Measurements from ENCODE around the gene BNIPL.

BNIPL gene

DNA sequence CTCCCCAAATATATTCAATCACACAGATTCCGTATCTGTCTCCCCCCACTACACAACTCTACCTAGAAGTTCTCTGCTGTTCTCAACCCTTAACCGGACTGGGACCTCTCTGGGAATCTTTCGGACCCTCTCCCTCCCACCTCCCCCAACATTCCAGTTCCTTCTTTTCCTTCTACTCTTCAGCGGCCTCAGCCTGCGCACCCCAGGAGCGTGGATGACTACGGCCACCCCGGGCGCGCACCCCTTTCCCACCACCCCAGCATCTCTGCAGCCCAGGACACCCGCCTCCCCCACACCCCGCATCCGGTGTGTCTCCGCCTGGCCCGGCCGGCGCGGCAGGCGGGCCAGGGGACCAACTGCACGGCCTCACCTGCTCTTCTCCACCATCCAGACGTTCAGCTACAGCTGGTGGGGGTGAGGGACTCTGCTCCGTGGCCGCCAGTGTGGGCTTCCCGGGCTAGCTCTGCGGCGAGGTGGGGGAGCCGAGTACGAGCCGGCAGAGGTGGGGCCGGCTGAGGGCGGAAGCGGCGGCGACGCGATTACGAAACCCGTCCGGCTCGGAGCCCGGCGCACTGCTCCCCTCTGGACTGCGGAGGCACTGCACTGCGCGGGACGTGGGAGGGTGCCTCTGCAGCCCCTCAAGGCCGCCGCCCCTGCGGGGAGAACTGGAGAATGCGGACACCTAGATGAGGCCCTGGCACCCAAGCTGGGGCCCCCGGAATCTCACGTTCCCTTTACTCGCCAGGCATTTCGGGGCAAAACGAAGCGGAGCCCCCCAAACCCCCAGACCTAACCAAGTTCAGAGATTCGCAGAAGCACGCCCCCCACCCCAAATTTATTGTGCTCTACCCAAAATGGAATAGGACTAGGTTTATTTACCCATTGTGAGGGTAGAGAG is 23.0 kb downstream of the BNIPL start, which contains the start of gene CDC42SE1:
Gene CDC42SE1 (minus strand): TSS at position 514 of the 898 bp plus-strand sequence. CDS start 3,892 bp downstream, outside the sequence.
- peak; percentile 84 for DNase-seq

DNA sequence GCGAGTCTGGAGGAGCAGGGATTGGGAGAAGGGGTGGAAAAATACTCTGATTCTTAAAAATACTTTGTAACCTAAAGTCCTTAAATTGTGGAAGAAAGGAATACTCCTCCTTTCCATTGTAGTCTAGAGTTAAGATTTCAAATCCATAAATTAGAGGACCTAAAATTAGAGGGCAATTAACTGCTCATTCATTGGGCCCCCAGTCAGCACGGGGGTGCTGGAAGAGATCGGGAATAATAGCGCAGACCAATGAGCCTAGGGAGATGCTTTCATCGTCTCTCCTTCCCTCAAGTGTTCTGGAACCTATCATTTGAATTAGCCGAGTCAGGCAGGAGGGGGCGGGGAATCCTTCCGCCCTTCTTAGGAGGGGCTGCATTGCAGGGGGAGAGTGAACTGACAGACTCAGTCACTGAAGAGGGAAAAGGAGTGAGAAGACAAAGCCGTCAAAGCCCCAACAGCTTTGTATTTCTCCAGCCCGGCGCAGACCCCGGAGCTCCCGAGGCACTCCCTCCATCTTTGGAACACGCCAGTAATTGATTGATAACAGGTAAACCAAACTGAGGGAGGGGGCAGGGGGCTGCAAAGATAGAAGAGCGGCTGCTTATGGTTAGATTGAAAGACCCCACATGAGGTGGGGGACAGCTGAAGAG is 23.7 kb downstream of the BNIPL start, which contains the start of gene MLLT11:
Gene MLLT11 (plus strand): TSS at position 391 of the 650 bp plus-strand sequence. CDS start 6,828 bp downstream, outside the sequence.
- no peak for DNase-seq

DNA sequence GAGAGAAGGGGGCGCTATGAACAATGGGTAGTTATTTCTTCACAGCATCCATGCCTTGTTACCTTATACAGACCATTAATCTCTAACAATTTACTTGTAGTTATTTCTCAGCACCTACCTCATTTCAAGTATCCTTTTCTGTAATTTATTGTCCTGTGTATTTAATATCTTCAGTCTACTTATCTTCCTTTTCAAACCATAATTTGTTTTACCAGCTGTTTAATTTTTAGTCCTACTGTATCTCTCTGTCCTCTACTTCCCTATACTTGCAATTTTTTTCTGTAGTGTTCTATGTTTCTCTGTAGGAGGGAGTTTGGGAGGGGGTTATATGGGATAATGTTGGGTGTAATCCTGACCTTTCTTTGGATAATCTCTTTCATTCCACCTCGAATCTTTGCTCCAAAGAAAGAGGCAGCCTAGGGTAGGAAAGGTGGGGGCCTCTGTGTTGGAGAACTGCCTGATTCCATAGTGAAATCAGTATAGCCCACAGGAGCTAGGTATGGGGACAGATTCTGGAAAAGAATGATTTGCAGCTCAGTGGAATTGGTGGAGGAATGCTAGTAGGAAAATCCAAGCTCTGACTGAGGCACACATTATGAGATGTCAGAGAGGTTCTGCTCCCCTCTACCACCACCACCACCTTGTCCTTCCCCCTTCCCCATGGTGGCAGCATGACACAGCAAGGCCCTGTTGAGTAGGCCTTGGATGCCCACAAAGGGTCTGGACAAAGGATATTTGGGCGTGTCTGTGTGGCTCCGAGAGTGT is 24.5 kb downstream of the BNIPL start:
- DNase-seq, result no peak

DNA sequence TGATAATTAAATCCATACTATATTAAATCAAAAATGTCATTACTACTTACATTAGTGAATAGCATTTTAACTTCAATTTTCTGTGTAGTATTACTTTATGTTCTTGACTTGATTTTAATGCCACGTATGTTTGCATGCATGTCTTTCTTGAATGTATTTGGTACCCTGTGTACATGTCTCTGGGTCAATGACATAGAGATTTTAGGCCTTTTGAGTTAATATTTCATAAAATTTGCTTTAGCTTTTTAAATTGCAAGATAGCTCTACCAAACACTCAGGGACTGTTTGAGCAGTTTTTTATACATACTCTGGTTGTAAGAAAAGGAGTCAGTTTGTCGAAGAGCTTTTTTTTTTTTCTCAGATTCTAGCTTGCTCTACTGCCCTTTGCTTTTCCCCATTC is 25.3 kb downstream of the BNIPL start:
- no peak for DNase-seq

DNA sequence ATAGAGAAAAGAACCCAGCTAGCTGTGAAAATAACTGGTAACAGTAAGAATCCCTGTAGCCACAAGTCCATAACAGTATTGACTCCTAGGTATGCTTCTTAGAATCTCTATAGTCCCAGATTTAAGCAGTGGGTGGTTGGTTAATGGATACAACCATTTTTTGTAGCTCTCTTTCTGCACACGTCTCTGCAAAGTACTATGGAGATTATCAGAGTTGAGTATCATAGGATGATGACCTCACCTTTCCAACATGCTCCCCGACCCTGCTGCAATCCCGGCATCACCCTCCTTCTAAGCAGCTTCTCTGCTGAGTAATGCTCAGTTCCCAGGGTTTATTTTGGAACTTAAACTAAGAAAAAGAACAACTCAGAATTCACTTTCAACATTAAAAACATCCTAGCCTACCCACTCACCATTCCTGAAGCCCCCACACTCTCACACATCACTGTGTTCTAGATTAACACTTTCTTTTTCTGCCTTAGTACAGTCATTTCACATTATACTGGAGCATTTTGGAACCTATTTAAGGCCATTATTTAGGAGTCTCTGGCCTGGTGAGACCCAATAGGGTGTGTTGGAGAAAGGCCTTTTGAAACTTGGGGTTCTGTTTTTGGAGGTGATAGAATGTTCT is 26.5 kb downstream of the BNIPL start:
- DNase-seq, result no peak

DNA sequence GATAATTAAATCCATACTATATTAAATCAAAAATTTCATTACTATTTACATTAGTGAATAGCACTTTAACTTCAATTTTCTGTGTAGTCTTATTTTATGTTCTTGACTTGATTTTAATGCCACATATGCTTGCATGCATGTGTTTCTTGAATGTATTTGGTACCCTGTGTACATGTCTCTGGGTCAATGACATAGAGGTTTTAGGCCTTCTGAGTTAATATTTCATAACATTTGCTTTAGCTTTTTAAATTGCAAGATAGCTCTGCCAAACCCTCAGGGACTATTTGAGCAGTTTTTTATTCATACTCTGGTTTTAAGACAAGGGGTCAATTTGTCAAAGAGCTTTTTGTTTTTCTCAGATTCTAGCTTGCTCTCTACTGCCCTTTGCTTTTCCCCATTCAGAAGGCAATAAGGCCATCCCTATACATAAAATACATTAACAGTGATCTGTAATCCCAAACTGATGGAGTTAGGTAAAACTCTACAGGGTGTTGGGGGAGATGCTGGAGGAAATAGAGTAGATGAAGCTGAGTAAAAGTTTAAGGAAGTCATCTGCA is 28.8 kb downstream of the BNIPL start:
- DNase-seq, result no peak

DNA sequence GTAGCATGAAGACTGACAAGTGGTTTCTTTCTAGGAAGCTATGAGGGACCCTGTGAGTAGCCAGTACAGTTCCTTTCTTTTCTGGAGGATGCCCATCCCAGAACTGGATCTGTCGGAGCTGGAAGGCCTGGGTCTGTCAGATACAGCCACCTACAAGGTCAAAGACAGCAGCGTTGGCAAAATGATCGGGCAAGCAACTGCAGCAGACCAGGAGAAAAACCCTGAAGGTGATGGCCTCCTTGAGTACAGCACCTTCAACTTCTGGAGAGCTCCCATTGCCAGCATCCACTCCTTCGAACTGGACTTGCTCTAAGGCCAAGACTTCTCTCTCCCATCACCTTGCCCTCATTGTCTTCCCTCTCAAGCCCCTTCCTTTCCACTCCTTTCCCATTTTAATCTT is 30.8 kb downstream of the BNIPL start:
- DNase-seq, result no peak

DNA sequence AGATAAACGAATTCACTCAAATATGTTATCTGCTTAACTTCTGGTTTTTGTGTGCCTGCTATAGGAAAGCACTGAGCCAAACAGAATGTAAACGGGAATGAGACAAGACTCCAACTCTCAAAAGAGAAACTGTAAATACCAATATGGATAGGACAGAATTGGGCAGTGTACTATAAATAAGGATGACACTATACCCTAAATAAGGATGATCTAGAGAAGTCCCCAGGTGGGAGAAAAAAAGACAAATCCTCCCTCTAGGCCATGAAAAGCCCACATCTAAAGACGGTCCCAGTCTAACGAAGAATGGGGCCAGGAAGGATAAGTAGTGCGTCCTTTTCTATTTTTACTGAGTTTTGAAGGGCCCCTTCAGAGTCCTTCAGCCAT is 32.7 kb downstream of the BNIPL start:
- DNase-seq, result no peak

DNA sequence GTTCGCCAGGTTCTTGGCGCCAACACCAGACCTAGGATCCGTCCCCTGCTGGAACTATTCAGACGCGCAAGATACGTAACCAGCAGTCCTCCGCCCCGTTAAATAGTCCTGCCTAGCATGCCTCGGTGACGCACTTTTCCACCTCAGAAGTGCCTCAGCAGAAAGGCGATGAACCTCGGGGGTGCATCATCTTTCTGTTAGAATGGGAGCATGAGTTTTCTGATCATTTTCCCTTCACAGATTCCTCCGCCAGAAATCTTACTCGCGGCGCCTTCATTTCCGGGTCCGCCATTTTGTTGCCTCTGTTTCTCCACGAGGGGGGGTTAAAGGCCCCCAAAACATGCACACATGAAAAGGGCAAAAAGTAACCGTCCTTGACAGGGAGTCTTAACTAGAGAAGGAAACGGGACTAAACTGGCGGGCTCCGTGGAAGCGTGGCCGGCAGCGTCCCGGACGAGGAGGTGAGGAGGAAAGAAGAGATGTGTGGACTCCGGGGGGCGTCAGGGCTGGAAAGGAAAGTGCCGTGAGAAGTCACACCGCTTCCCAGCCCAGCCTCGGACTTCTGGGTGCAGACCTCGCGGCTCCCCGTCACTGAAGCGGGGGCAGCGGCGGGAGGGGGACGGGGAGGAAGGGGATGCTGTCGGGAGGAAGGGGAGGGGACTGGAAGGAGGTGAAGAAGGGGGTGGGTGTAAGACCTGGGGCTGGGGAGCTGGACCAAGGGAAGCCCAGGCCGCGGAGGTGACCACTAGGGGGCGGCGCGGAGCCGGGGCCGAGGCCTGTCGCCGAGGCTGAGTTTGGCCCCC is 34.3 kb downstream of the BNIPL start, which contains the start of gene GABPB2:
Gene GABPB2 (plus strand): TSS at position 288 of the 803 bp plus-strand sequence. CDS start 17,429 bp downstream, outside the sequence.
- DNase-seq, result peak; percentile 90

DNA sequence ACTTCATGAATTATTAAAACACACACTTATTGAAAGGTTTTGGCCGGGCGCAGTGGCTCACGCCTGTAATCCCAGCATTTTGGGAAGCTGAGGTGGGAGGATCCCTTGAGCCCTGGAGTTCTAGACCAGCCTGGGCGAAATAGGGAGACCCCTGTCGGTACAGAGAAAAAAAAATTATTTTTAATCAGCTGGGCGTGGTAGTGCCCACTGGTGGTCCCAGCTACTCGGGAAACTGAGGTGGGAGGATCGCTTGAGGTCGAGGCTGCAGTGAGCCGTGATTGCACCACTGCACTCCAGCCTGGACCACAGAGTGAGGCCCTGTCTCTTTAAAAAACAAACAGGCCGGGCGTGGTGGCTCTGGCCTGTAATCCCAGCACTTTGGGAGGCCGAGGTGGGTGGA is 35.8 kb downstream of the BNIPL start:
- DNase-seq, result no peak

DNA sequence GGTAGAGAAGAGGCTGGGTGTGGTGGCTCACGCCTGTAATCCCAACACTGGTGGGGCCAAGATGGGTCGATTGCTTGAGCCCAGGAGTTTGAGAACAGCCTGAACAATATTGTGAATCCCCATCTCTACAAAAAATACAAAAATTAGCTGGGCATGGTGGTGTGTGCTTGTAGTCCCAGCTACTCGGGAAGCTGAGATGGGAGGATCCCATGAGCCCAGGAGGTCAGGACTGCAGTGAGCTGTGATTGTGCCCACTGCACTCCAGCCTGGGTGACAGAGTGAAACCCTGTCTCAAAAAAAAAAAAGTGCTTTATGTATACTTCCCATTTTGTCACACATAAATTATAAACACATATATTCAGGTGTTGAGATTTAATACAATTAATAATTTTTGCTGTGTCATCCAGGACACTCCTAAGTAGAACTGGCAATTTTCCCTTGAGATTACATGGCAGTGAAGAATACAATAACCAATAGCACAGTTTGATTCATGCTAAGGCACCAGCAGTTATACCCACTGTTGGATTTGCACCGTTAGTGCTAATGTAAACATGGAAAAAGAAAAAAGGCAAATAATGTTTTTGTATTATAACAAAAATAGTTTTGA is 49.7 kb downstream of the BNIPL start:
- DNase-seq, result no peak
